ENCODE measurements around the gene ABCC4.

DNA sequence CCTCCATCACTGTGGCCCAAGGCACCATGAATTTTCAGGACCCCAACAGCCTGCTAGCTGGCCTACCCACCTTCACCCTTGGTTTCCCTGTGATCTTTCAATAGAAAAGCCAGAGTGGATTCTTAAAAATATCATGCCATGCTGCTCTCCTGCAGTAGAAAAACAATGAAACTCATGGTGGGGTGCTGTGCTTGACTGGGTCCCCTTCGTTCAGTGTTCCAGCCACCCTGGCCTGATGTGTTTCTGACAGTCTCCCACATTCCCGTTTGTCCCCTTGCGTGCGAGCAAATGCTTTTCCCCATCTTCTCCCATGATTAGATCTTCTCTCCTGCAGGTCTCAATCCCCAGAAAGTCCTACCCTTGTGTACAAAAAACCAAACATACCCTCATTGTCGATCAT lies 43.2 kb downstream of the ABCC4 start:
- TF ChIP-seq, protein P1, sequence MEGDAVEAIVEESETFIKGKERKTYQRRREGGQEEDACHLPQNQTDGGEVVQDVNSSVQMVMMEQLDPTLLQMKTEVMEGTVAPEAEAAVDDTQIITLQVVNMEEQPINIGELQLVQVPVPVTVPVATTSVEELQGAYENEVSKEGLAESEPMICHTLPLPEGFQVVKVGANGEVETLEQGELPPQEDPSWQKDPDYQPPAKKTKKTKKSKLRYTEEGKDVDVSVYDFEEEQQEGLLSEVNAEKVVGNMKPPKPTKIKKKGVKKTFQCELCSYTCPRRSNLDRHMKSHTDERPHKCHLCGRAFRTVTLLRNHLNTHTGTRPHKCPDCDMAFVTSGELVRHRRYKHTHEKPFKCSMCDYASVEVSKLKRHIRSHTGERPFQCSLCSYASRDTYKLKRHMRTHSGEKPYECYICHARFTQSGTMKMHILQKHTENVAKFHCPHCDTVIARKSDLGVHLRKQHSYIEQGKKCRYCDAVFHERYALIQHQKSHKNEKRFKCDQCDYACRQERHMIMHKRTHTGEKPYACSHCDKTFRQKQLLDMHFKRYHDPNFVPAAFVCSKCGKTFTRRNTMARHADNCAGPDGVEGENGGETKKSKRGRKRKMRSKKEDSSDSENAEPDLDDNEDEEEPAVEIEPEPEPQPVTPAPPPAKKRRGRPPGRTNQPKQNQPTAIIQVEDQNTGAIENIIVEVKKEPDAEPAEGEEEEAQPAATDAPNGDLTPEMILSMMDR (IDR thresholded peaks at IDR 0.05) = no peak
- TF ChIP-seq POLR2AphosphoS5 (IDR thresholded peaks at IDR 0.05) (no peak), POLR2A (IDR thresholded peaks at IDR 0.05) (no peak)

Measured in suprapubic skin (tissue), 4 donors.